Hepatocyte (in vitro differentiated cells): ENCODE measurements around the gene PRSS57.

Experiments used
- CTCF ChIP-seq: fragments of 200-600 bp; sonication (generic); IDR thresholded peaks from 2 replicates; pipeline ENCODE4 v1.5.1; 2016; ENCODE audit warnings: antibody characterized with exemption, mild to moderate bottlenecking; ENCODE audit not compliant: poor library complexity
- EZH2 ChIP-seq: fragments of 200-600 bp; sonication (generic); IDR thresholded peaks from 2 replicates; pipeline ENCODE4 v1.6.1; 2016; ENCODE audit warnings: antibody characterized with exemption, mild to moderate bottlenecking, borderline replicate concordance
- EZH2phosphoT487 ChIP-seq: fragments of 200-600 bp; sonication (generic); IDR thresholded peaks from one replicate; pipeline ENCODE4 v1.6.1; 2018; ENCODE audit warnings: antibody characterized with exemption, mild to moderate bottlenecking, low read depth, moderate library complexity; ENCODE audit not compliant: unreplicated experiment, severe bottlenecking

- TF ChIP-seq CTCF (no peak), EZH2 (no peak), EZH2phosphoT487 (no peak)
Observed at GRCh38 chr19:729965-730668, 34.9 kb upstream of the PRSS57 start.
